ENCODE measurements around the gene VGLL4. TPM values are rescaled to one million over a fixed set of nuclear protein-coding genes. Genes with fewer than 3 reads are reported as not detected.

VGLL4 gene
- total RNA-seq, 1 experiment from 2014 or later, result 26.9 TPM

GRCh38 chr3:11553436-11554235 is 90.1 kb downstream of the VGLL4 start:
- H3K4me1 ChIP-seq (replicated peaks), result peaks cover 42% of the 10 kb centered on the region
- H3K4me3 ChIP-seq, result no peak overlapping the region
- H3K27ac ChIP-seq, result no peak overlapping the region
- no peaks in the 10 kb centered on the region for H3K9me3 ChIP-seq (replicated peaks)
- H3K36me3 ChIP-seq, result peaks cover 55% of the 10 kb centered on the region
- DNase-seq (ENCODE audit: low read depth in 1 of 2, low spot score in 2 of 2), result peak in 1 of 2 experiments; percentile 27
- H3K27me3 ChIP-seq (replicated peaks), result no peaks in the 10 kb centered on the region

- Histone ChIP-seq H3K27ac (no peak overlapping the region), H3K4me1 (replicated peaks) (peaks cover 39% of the 10 kb centered on the region), H3K9me3 (replicated peaks) (no peaks in the 10 kb centered on the region), H3K4me3 (no peak overlapping the region), H3K27me3 (replicated peaks) (no peaks in the 10 kb centered on the region), H3K36me3 (peaks cover 47% of the 10 kb centered on the region)
- DNase-seq (ENCODE audit: low read depth in 1 of 2, low spot score in 2 of 2), result no peak
Observed at GRCh38 chr3:11552289-11553264, 91.1 kb downstream of the VGLL4 start.

- Histone ChIP-seq H3K9me3 (replicated peaks) (no peaks in the 10 kb centered on the region), H3K27me3 (replicated peaks) (no peaks in the 10 kb centered on the region), H3K27ac (no peak overlapping the region), H3K4me3 (no peak overlapping the region), H3K4me1 (replicated peaks) (peaks cover 47% of the 10 kb centered on the region), H3K36me3 (peaks cover 32% of the 10 kb centered on the region)
- no peak for DNase-seq (ENCODE audit: low read depth in 1 of 2, low spot score in 2 of 2)
Observed at GRCh38 chr3:11551036-11551435, 92.7 kb downstream of the VGLL4 start.

GRCh38 chr3:11549580-11550140 is 94.1 kb downstream of the VGLL4 start:
- peaks cover 18% of the 10 kb centered on the region for H3K36me3 ChIP-seq
- H3K4me1 ChIP-seq (replicated peaks), result peaks cover 60% of the 10 kb centered on the region
- no peak overlapping the region for H3K4me3 ChIP-seq
- H3K27ac ChIP-seq, result no peak overlapping the region; the same call in 1 of the 2 replicates
- H3K27me3 ChIP-seq (replicated peaks), result no peaks in the 10 kb centered on the region
- H3K9me3 ChIP-seq (replicated peaks), result no peaks in the 10 kb centered on the region
- no peak for DNase-seq (ENCODE audit: low read depth in 1 of 2, low spot score in 2 of 2)

GRCh38 chr3:11548721-11549131 is 95.0 kb downstream of the VGLL4 start:
- no peak overlapping the region for H3K4me3 ChIP-seq
- peak in 1 of 2 experiments; percentile 49 for DNase-seq (ENCODE audit: low read depth in 1 of 2, low spot score in 2 of 2)
- no peaks in the 10 kb centered on the region for H3K27me3 ChIP-seq (replicated peaks)
- peaks cover 63% of the 10 kb centered on the region for H3K4me1 ChIP-seq (replicated peaks)
- no peaks in the 10 kb centered on the region for H3K9me3 ChIP-seq (replicated peaks)
- H3K36me3 ChIP-seq, result peaks cover 9% of the 10 kb centered on the region
- H3K27ac ChIP-seq, result 0 out of 2 replicates have a peak overlapping the region, but pooled peaks have one; percentile 17

GRCh38 chr3:11547498-11547897 is 96.2 kb downstream of the VGLL4 start:
- no peak for DNase-seq (ENCODE audit: low read depth in 1 of 2, low spot score in 2 of 2)
- no peak overlapping the region for H3K4me3 ChIP-seq
- no peaks in the 10 kb centered on the region for H3K27me3 ChIP-seq (replicated peaks)
- peaks cover 9% of the 10 kb centered on the region for H3K36me3 ChIP-seq
- H3K4me1 ChIP-seq (replicated peaks), result peaks cover 58% of the 10 kb centered on the region
- no peak overlapping the region for H3K27ac ChIP-seq
- H3K9me3 ChIP-seq (replicated peaks), result no peaks in the 10 kb centered on the region

GRCh38 chr3:11546657-11547302 is 96.9 kb downstream of the VGLL4 start:
- Histone ChIP-seq H3K36me3 (peaks cover 9% of the 10 kb centered on the region), H3K4me3 (no peak overlapping the region), H3K4me1 (replicated peaks) (peaks cover 58% of the 10 kb centered on the region)

GRCh38 chr3:11545186-11545851 is 98.4 kb downstream of the VGLL4 start:
- DNase-seq (ENCODE audit: low read depth in 1 of 2, low spot score in 2 of 2), result no peak

More at GRCh38 chr3:11546657-11547302, 96.9 kb downstream of the VGLL4 start:
- Histone ChIP-seq H3K27ac (no peak overlapping the region), H3K9me3 (replicated peaks) (no peaks in the 10 kb centered on the region), H3K27me3 (replicated peaks) (no peaks in the 10 kb centered on the region)
- DNase-seq (ENCODE audit: low read depth in 1 of 2, low spot score in 2 of 2), result no peak

GRCh38 chr3:11544412-11545181 is 99.1 kb downstream of the VGLL4 start:
- Histone ChIP-seq H3K4me1 (replicated peaks) (peaks cover 56% of the 10 kb centered on the region), H3K36me3 (no peaks in the 10 kb centered on the region; the same call in 1 of the 2 replicates), H3K9me3 (replicated peaks) (no peaks in the 10 kb centered on the region), H3K27ac (peak overlapping the region; percentile 10; the same call in 1 of the 2 replicates), H3K4me3 (no peak overlapping the region), H3K27me3 (replicated peaks) (no peaks in the 10 kb centered on the region)
- peak; percentile 64 to 77 for DNase-seq (ENCODE audit: low read depth in 1 of 2, low spot score in 2 of 2)

More at GRCh38 chr3:11545186-11545851, 98.4 kb downstream of the VGLL4 start:
- no peaks in the 10 kb centered on the region for H3K9me3 ChIP-seq (replicated peaks)
- no peaks in the 10 kb centered on the region; the same call in 1 of the 2 replicates for H3K36me3 ChIP-seq
- no peak overlapping the region for H3K27ac ChIP-seq
- no peaks in the 10 kb centered on the region for H3K27me3 ChIP-seq (replicated peaks)
- H3K4me1 ChIP-seq (replicated peaks), result peaks cover 58% of the 10 kb centered on the region
- H3K4me3 ChIP-seq, result no peak overlapping the region

- H3K9me3 ChIP-seq (replicated peaks), result no peaks in the 10 kb centered on the region
- H3K27ac ChIP-seq, result no peak overlapping the region; the same call in 1 of the 2 replicates
- peaks cover 50% of the 10 kb centered on the region for H3K4me1 ChIP-seq (replicated peaks)
- no peak overlapping the region for H3K4me3 ChIP-seq
- no peaks in the 10 kb centered on the region; the same call in 1 of the 2 replicates for H3K36me3 ChIP-seq
- H3K27me3 ChIP-seq (replicated peaks), result no peaks in the 10 kb centered on the region
- DNase-seq (ENCODE audit: low read depth in 1 of 2, low spot score in 2 of 2), result no peak
Observed at GRCh38 chr3:11543948-11544387, 99.7 kb downstream of the VGLL4 start.

GRCh38 chr3:11543141-11543947 is 100.4 kb downstream of the VGLL4 start:
- DNase-seq (ENCODE audit: low read depth in 1 of 2, low spot score in 2 of 2), result no peak
- peaks cover 44% of the 10 kb centered on the region for H3K4me1 ChIP-seq (replicated peaks)
- H3K36me3 ChIP-seq, result no peaks in the 10 kb centered on the region; the same call in 1 of the 2 replicates
- H3K4me3 ChIP-seq, result no peak overlapping the region
- no peak overlapping the region for H3K27ac ChIP-seq
- no peaks in the 10 kb centered on the region for H3K27me3 ChIP-seq (replicated peaks)
- H3K9me3 ChIP-seq (replicated peaks), result no peaks in the 10 kb centered on the region

Measured in SJSA1 (cell line).